ENCODE data around the gene FRMD1.

Gene FRMD1

GRCh38 chr6:168111911-168112310, 32.9 kb upstream of the FRMD1 start:
- no peak for DNase-seq (ENCODE audit: low read depth in 1 of 2, low spot score in 1 of 2)

GRCh38 chr6:168110437-168110836, 31.4 kb upstream of the FRMD1 start:
- DNase-seq (ENCODE audit: low read depth in 1 of 2, low spot score in 1 of 2) = no peak

DNA sequence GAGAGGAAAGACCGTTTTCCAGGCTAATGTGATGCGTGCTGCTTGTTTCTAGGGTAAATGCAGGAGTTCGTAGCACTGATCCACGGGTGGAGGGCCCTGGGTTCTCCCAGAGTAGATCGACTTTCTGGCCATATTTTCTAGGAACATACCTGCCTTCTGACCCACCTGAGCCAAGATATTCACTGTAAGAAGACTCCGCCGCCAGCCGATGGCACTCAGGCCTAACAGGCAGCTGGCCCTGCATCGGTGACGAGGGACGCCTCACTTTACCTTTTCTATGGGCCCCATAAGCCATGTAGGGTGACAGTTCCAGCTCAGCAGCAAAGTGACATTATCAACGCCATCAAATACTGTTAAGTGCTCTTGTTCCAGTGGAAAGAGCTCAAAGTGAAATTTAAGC, 30.2 kb upstream of the FRMD1 start:
- DNase-seq (ENCODE audit: low read depth in 1 of 2, low spot score in 1 of 2) = no peak

- no peak for DNase-seq (ENCODE audit: low read depth in 1 of 2, low spot score in 1 of 2)
Measured at GRCh38 chr6:168107191-168107983, 28.4 kb upstream of the FRMD1 start.

GRCh38 chr6:168106633-168107005, 27.6 kb upstream of the FRMD1 start:
- DNase-seq (ENCODE audit: low read depth in 1 of 2, low spot score in 1 of 2) = no peak

DNA sequence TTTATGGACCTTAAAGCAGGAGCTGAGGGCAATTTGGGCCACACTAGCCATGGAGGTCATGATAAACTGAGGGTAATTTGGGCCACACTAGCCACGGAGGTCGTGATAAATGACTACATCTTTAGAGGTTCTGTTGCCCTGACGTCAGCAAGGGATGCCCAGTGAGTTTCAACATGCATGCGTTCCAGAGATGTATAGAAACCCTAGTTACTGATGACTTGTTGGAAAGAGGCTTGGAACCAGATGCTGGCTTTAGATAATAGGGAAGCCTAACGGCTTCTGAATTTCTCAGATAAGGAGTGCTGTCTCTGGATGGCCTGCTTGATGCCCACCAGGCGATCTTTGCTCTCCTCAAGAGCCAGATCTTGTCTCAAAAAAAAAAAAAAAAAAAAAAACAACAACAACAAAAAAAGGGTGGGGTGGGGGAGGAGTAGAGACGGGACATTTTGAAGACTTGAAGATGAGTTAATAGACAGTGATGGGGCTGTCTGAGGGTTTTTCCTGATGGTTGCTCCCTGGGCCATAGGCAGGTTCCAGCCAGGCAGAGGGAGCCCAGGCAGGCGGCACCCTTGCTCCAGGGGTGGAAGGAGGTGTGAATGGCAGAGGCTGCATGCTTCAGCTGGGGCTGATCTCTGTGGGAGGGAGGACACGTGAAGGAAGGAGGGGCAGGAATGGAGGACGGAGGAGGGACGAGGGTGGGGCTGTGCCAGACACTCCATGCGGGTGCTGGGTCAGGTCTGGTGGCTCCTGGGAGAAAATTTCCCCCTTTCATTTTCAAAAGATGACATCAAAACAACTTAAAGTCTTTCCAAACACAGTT, 27.0 kb upstream of the FRMD1 start:
- DNase-seq (ENCODE audit: low read depth in 1 of 2, low spot score in 1 of 2) = no peak

DNA sequence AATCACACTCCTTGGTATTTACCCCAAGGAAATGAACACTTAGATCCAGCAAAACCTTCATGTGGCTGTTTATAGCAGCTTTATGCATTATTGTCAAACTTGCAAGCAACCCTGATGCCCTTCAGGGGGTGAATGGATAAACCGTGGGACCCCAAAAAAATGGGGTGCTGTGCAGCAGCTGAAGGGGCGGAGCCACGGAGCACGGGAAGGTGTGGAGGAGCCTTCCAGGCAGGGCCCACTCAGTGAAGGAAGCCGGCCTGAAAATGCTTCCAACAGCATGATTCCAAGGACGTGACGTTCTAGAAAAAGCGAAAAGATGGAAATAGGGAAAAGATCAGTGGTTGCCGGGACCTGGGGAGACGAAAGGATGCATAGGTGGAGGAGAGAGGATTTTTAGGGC, 25.6 kb upstream of the FRMD1 start:
- no peak for DNase-seq (ENCODE audit: low read depth in 1 of 2, low spot score in 1 of 2)

DNA sequence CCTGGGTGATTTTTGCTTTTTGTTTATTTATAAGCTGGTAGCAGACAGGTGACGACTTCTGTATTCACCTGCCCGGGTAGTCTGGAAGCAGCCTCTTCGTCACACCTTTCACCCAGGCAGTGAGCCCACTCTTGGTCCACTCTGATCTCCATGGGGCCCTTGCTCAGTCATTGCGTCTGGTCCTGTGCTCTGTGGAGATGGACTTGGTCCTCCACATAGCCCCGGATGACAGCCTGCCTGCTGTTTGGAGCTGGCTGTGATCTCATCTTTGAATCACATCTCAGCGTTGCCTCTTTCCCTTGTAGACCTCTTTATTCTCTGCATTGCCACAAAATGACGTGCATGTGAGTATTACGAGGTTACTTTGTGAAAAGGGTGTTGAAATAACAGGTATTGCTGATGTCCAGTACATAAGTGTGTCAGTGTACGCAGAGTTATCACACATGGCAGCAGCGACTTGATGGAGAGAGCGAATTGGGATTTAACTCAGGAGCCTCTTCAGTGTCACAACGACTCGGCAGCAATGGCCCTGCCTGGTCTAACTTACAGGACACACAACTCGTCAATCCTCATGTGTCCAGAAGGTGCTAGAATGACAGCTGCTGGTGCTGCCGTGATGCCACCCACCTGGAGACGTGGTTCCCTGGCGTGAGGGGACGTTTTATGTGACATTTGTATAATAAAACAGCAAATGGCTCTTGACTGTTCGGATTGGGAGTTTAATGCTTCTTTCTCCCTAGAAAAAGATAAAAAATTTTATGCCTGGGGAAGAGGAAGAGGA, 24.2 kb upstream of the FRMD1 start:
- no peak for DNase-seq (ENCODE audit: low read depth in 1 of 2, low spot score in 1 of 2)

DNA sequence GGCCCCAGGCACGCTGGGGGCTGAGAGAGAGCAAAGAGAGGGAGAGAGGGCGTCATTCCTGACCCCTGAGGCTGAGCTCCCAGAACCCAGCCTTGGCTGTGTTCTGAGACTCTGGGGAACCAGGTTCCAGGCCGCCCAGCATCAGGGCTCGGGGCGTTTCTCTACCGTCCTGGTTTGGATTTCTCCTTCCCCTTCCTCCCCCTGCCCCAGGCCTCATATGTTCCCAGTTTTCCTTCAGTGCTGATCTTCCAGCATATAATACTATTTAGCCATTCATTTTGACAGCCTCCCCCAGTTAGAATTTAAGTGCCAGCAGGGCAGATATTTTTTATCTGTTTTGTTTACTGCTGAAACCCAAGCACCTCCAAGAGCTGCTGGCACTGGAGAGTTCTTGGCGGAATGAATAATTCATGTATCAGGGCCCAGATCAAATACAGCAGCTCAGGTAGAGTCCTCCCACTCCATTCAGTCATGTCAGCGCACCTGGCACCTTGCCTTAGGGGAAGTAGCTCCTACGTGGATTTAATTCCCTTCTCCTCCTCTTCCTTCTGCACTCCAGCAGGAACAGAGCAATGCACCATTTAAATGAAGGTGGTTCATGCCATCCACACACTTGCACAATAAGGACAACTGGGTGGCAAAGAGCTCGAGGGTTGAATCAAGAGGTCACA, 23.4 kb upstream of the FRMD1 start:
- no peak for DNase-seq (ENCODE audit: low read depth in 1 of 2, low spot score in 1 of 2)

- no peak for DNase-seq (ENCODE audit: low read depth in 1 of 2, low spot score in 1 of 2)
Measured at GRCh38 chr6:168101590-168102314, 22.7 kb upstream of the FRMD1 start.

DNA sequence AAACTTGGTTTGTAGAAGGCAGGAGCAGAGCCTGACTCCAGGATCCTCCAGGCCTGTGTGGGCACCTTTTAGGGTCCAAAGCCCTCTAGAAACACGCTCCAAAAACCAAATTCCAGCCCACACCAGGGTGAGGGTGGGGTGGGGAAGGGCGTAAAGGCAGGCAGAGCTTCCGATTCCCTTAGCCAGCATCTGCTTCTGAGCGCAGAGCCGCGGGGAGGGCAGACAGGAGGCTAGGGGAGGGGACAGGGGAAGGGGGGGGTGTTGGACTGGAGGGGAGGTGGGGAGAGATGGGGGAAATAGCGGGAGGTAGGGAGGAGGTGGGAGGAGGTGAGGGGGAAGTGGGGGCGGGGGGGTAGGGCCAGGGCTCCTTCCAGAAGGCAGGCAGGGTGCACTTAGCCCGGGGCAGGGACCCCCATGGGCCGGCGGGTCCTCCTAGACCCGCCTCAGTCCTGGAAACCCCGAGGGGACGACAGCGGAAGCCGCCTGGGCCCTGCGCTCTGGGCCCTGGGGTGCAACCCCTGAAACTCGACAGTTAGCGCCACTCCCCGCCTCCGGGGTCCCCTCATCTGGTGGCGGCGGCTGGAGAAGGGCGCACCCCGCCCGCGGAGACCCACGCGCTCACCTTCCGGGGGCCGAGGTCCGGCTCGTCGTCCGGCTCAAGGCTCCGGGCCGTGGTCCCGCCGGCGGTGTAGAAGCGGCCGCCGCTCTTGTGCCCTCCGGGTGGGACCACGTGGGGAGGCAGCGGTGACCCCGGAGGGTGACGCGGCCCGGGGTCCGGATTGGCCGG, 22.0 kb upstream of the FRMD1 start:
- DNase-seq (ENCODE audit: low read depth in 1 of 2, low spot score in 1 of 2) = no peak

GRCh38 chr6:168100011-168100802, 21.2 kb upstream of the FRMD1 start:
- no peak for DNase-seq (ENCODE audit: low read depth in 1 of 2, low spot score in 1 of 2)

DNA sequence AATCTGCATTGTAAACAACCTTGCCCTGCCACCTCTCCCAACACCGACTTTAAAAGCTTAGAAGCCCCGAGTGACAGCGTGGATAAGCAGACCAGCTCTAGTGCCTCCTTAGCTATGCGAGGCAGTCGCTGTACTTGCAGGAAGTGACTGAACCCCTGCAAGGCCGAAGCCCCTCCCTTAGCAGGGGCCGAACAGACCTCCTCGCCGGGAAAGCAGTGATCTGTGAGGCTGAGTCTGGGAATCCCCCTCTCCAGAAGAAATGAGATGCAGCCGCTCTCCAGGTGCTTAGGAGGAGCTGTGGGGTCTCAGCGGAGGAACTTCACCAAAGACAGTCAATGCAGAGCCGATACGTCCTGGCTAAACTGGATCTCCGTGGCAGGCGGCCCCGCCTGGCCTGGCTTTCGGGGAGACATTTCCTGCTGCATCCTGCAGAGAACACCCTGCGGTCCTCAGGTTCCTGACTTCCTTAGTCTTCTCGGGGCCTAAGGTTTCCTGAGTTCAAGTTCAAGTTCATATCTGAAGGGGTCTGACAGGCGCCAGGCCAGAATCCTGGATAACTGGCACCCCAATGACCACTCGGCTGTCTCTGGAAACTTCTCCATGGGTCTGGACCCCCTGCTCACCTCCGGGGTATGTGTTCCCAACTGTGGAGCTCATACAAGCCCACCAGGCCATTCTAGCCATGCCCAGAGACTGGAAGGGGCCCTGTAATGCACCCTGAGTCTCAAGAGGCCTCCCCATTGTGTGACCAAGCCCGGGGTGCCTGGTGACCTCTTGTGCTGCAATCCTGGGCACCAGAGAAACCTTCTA, 20.4 kb upstream of the FRMD1 start:
- DNase-seq (ENCODE audit: low read depth in 1 of 2, low spot score in 1 of 2) = no peak

- DNase-seq (ENCODE audit: low read depth in 1 of 2, low spot score in 1 of 2) = no peak
Measured at GRCh38 chr6:168098431-168098861, 19.4 kb upstream of the FRMD1 start.

DNA sequence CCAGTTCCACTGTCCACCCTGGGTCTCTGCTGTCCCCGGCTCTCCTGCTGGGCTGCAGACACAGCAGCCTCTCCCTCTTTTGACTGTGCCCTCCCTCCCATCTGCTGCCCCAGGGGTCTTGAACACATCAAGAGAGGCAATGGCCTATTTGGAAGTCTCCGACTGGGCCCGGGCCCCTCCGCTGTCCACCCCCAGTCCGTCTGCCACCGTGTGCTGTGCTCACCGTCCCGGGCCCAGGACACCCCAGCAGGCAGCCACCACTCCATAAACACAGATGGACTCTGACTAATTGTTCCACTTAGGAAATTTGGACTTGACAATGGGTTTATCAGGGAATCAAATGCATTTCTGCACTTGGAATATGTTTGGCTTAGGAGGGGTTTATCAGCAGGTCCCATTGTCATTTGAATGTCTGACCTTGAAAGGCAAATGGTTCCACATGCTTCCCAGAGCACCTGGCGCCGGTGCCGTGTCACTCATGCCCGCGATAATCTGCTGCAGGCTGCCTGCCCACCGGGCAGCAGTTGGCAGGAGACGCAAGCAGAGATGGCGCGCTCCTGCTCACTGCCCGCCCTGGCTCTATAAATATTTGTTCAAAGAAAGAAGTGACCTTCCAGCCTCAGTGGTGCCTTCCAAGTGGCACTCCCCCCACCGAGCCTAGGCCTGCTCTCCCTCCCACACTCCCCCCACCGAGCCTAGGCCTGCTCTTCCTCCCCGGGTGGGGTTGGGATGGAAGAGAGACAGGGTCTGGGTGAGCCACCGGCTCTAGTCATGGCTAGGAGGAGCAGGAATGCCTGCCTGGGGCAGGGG, 18.8 kb upstream of the FRMD1 start:
- DNase-seq (ENCODE audit: low read depth in 1 of 2, low spot score in 1 of 2) = no peak

DNA sequence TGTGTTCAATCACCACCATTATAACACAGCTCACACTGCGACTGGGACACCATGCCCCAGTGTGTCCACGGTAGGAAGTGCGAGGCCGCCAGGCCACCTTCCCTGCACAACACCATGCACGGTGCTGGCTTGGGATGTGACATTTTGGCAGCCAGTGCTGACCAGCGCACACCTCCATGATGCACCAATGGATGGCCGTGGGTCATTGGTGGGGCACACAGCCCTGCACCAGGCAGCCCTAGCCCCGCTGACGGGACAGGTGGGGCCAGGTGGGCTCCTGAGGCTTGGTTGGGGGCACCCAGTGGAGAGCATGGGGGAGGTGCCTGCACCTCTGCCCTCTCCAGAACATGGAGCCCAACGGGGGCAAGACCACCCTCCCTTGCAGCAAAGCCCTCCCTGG, 18.2 kb upstream of the FRMD1 start:
- DNase-seq (ENCODE audit: low read depth in 1 of 2, low spot score in 1 of 2) = no peak

- no peak for DNase-seq (ENCODE audit: low read depth in 1 of 2, low spot score in 1 of 2)
Measured at GRCh38 chr6:168096271-168096764, 17.3 kb upstream of the FRMD1 start.

Data from stimulated activated CD4-positive, alpha-beta T cell treated with anti-CD3 and anti-CD28 coated beads, Interleukin-15, amount 100 ng/mL, for 1 hour (primary cell).